ENCODE measurements around the gene PPL.

GRCh38 chr16:4895366-4895765 is 41.6 kb downstream of the PPL start:
- TF ChIP-seq POLR2A (IDR thresholded peaks at IDR 0.05; ENCODE audit: low read length) (no peak), GATA1 (IDR thresholded peaks at IDR 0.05; ENCODE audit: low read depth, low read length) (no peak)
